GM21381 (cell line): ENCODE data around the gene RTL5.

ENCODE experiments used
- ATAC-seq: cut with Tn5 transposase; IDR thresholded peaks from one replicate; pipeline ENCODE4 v1.9.1; 2021; ENCODE audit warnings: mild to moderate bottlenecking, moderate library complexity; ENCODE audit not compliant: unreplicated experiment

Gene RTL5

DNA sequence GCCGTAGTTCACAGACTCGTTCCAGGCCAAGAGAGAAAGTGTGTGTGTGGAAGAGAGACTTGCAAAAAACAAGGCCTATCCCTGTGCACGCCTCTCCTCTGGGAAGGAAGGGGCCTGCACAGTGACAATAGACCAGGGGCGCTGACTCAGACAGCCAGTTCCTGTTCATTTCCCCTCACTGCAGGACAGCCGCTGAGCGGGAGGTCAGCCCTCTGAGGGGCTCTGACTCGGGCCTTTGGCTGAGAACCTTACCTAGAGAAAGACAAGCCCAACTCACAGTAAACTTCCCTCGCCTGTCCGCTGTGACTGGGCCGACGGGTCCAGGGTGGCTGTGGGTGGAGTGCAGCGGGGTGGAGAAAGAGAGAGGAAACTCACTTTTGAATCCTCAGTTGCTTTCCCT is 52.1 kb downstream of the RTL5 start:
- no peak for ATAC-seq

DNA sequence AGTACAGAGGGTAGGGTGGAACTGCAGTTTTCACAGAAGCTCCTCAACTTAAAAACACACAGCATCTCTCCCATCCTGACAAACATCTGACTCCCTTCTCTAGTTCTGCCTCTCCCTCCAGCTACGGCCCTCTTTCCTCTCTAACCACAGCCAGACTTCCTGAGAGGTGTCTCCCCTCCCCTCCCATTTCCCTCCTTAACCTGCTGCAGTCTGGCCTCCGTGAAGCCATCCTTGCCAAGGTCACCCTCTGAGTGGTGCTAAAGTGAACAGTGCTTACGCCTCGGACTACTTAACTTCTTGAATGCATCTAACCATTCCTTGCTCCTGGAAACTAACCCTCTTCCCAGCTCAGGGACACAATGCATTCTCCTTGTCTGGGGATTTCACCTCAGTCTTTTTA is 53.3 kb downstream of the RTL5 start:
- no peak for ATAC-seq
